ENCODE data around the gene PKM.
"Not testable (repeated sequence)": the region's sequence is repeated elsewhere in the genome, so short reads cannot be mapped to it uniquely, and the experiment has no call there.

Gene PKM

GRCh38 chr15:72231066-72231832, at the start of gene PKM:
Gene PKM, minus strand, starts transcription at chr15:72231190. Its CDS starts 12,093 bp downstream, at chr15:72219097.
- no peaks in the 10 kb centered on the region for H3K27me3 Mint-ChIP-seq

GRCh38 chr15:72280751-72281150, 49.8 kb upstream of the PKM start:
- DNase-seq (ENCODE audit: low spot score in 2 of 2) (no peak), ATAC-seq (replicated peaks; ENCODE audit: extremely low read depth, poor library complexity, severe bottlenecking) (no peak)
- H3K4me1 Mint-ChIP-seq = no peaks in the 10 kb centered on the region
- no peaks in the 10 kb centered on the region for H3K36me3 Mint-ChIP-seq (ENCODE audit: insufficient read depth)
- H3K27ac Mint-ChIP-seq (ENCODE audit: low read depth) = no peak overlapping the region
- no peaks in the 10 kb centered on the region for H3K9me3 Mint-ChIP-seq
- no peaks in the 10 kb centered on the region for H3K27me3 Mint-ChIP-seq
- H3K4me3 Mint-ChIP-seq = no peak overlapping the region

More at GRCh38 chr15:72231066-72231832, at the start of gene PKM:
- ATAC-seq (replicated peaks; ENCODE audit: extremely low read depth, poor library complexity, severe bottlenecking) = peak; percentile 17
- peak within 1 kb of the TSS; percentile 90 for H3K27ac Mint-ChIP-seq (ENCODE audit: low read depth)
- peak; percentile 77 to 81 for DNase-seq (ENCODE audit: low spot score in 2 of 2)
- H3K4me1 Mint-ChIP-seq = peaks cover 53% of the 10 kb centered on the region
- H3K9me3 Mint-ChIP-seq = no peaks in the 10 kb centered on the region
- H3K4me3 Mint-ChIP-seq = peak within 1 kb of the TSS; percentile 93
- H3K36me3 Mint-ChIP-seq (ENCODE audit: insufficient read depth) = peaks cover 33% of the 10 kb centered on the region

GRCh38 chr15:72278737-72279136, 47.7 kb upstream of the PKM start:
- H3K4me3 Mint-ChIP-seq = no peak overlapping the region
- no peak overlapping the region for H3K27ac Mint-ChIP-seq (ENCODE audit: low read depth)
- DNase-seq (ENCODE audit: low spot score in 2 of 2) = no peak
- H3K9me3 Mint-ChIP-seq = no peaks in the 10 kb centered on the region
- H3K27me3 Mint-ChIP-seq = no peaks in the 10 kb centered on the region
- H3K36me3 Mint-ChIP-seq (ENCODE audit: insufficient read depth) = no peaks in the 10 kb centered on the region
- H3K4me1 Mint-ChIP-seq = peaks cover 5% of the 10 kb centered on the region
- no peak for ATAC-seq (replicated peaks; ENCODE audit: extremely low read depth, poor library complexity, severe bottlenecking)

GRCh38 chr15:72276326-72276700, 45.3 kb upstream of the PKM start:
- Mint-ChIP-seq H3K27me3 (no peaks in the 10 kb centered on the region), H3K4me3 (no peak overlapping the region), H3K9me3 (no peaks in the 10 kb centered on the region), H3K4me1 (peaks cover 23% of the 10 kb centered on the region), H3K27ac (ENCODE audit: low read depth) (no peak overlapping the region), H3K36me3 (ENCODE audit: insufficient read depth) (peaks cover 8% of the 10 kb centered on the region)
- ATAC-seq (replicated peaks; ENCODE audit: extremely low read depth, poor library complexity, severe bottlenecking) = no peak
- DNase-seq (ENCODE audit: low spot score in 2 of 2) = no peak

- not testable (repeated sequence) for ATAC-seq (replicated peaks; ENCODE audit: extremely low read depth, poor library complexity, severe bottlenecking); H3K27ac Mint-ChIP-seq (ENCODE audit: low read depth)
Observed at GRCh38 chr15:72275635-72276325, 44.8 kb upstream of the PKM start.

GRCh38 chr15:72272997-72273352, 42.0 kb upstream of the PKM start:
- Mint-ChIP-seq H3K27me3 (no peaks in the 10 kb centered on the region), H3K27ac (ENCODE audit: low read depth) (peak overlapping the region; percentile 94), H3K9me3 (no peaks in the 10 kb centered on the region), H3K4me1 (peaks cover 34% of the 10 kb centered on the region), H3K36me3 (ENCODE audit: insufficient read depth) (peaks cover 11% of the 10 kb centered on the region), H3K4me3 (peak overlapping the region; percentile 83)
- peak; percentile 13 for ATAC-seq (replicated peaks; ENCODE audit: extremely low read depth, poor library complexity, severe bottlenecking)
- no peak for DNase-seq (ENCODE audit: low spot score in 2 of 2)

More at GRCh38 chr15:72275635-72276325, 44.8 kb upstream of the PKM start:
- H3K27me3 Mint-ChIP-seq; H3K36me3 Mint-ChIP-seq (ENCODE audit: insufficient read depth); H3K4me3 Mint-ChIP-seq; H3K9me3 Mint-ChIP-seq; DNase-seq (ENCODE audit: low spot score in 2 of 2): not testable (repeated sequence)
- H3K4me1 Mint-ChIP-seq = peaks cover 28% of the 10 kb centered on the region

- Mint-ChIP-seq H3K9me3 (no peaks in the 10 kb centered on the region), H3K4me1 (peaks cover 34% of the 10 kb centered on the region), H3K36me3 (ENCODE audit: insufficient read depth) (peaks cover 15% of the 10 kb centered on the region), H3K4me3 (peak within 1 kb of the TSS; percentile 83), H3K27me3 (no peaks in the 10 kb centered on the region), H3K27ac (ENCODE audit: low read depth) (peak within 1 kb of the TSS; percentile 94)
- DNase-seq (ENCODE audit: low spot score in 2 of 2) (peak; percentile 92 to 98), ATAC-seq (replicated peaks; ENCODE audit: extremely low read depth, poor library complexity, severe bottlenecking) (peak; percentile 95)
Observed at GRCh38 chr15:72272213-72272996, 41.4 kb upstream of the PKM start, which contains the start of gene PARP6. Gene PARP6, minus strand, starts transcription at chr15:72272554. Its CDS starts 5,077 bp downstream, at chr15:72267477.

GRCh38 chr15:72271895-72272212, 40.9 kb upstream of the PKM start:
- Mint-ChIP-seq H3K27ac (ENCODE audit: low read depth) (peak overlapping the region; percentile 77), H3K36me3 (ENCODE audit: insufficient read depth) (peaks cover 17% of the 10 kb centered on the region), H3K27me3 (no peaks in the 10 kb centered on the region), H3K9me3 (no peaks in the 10 kb centered on the region), H3K4me1 (peaks cover 34% of the 10 kb centered on the region), H3K4me3 (peak overlapping the region; percentile 83)
- DNase-seq (ENCODE audit: low spot score in 2 of 2) = no peak
- no peak for ATAC-seq (replicated peaks; ENCODE audit: extremely low read depth, poor library complexity, severe bottlenecking)

GRCh38 chr15:72271221-72271620, 40.2 kb upstream of the PKM start:
- no peak for DNase-seq (ENCODE audit: low spot score in 2 of 2)
- H3K4me3 Mint-ChIP-seq = peak overlapping the region; percentile 83
- H3K27me3 Mint-ChIP-seq = no peaks in the 10 kb centered on the region
- peaks cover 21% of the 10 kb centered on the region for H3K36me3 Mint-ChIP-seq (ENCODE audit: insufficient read depth)
- ATAC-seq (replicated peaks; ENCODE audit: extremely low read depth, poor library complexity, severe bottlenecking) = no peak
- H3K9me3 Mint-ChIP-seq = no peaks in the 10 kb centered on the region
- peak overlapping the region; percentile 77 for H3K27ac Mint-ChIP-seq (ENCODE audit: low read depth)
- H3K4me1 Mint-ChIP-seq = peaks cover 34% of the 10 kb centered on the region

GRCh38 chr15:72269739-72270138, 38.7 kb upstream of the PKM start:
- Mint-ChIP-seq H3K4me3 (no peak overlapping the region), H3K9me3 (no peaks in the 10 kb centered on the region)

GRCh38 chr15:72265031-72265430, 34.0 kb upstream of the PKM start:
- Mint-ChIP-seq H3K9me3 (no peaks in the 10 kb centered on the region), H3K4me3 (no peak overlapping the region), H3K36me3 (ENCODE audit: insufficient read depth) (peaks cover 67% of the 10 kb centered on the region), H3K4me1 (no peaks in the 10 kb centered on the region), H3K27ac (ENCODE audit: low read depth) (no peak overlapping the region), H3K27me3 (no peaks in the 10 kb centered on the region)
- DNase-seq (ENCODE audit: low spot score in 2 of 2) (no peak), ATAC-seq (replicated peaks; ENCODE audit: extremely low read depth, poor library complexity, severe bottlenecking) (no peak)

More at GRCh38 chr15:72269739-72270138, 38.7 kb upstream of the PKM start:
- peak overlapping the region; percentile 32 for H3K27ac Mint-ChIP-seq (ENCODE audit: low read depth)
- H3K36me3 Mint-ChIP-seq (ENCODE audit: insufficient read depth) = peaks cover 32% of the 10 kb centered on the region
- no peak for DNase-seq (ENCODE audit: low spot score in 2 of 2)
- H3K4me1 Mint-ChIP-seq = peaks cover 34% of the 10 kb centered on the region
- ATAC-seq (replicated peaks; ENCODE audit: extremely low read depth, poor library complexity, severe bottlenecking) = no peak
- no peaks in the 10 kb centered on the region for H3K27me3 Mint-ChIP-seq

GRCh38 chr15:72252663-72253299, 21.8 kb upstream of the PKM start:
- Mint-ChIP-seq H3K9me3 (no peaks in the 10 kb centered on the region), H3K4me3 (no peak overlapping the region), H3K4me1 (peaks cover 10% of the 10 kb centered on the region), H3K27me3 (no peaks in the 10 kb centered on the region), H3K36me3 (ENCODE audit: insufficient read depth) (peaks cover 69% of the 10 kb centered on the region), H3K27ac (ENCODE audit: low read depth) (no peak overlapping the region)
- no peak for ATAC-seq (replicated peaks; ENCODE audit: extremely low read depth, poor library complexity, severe bottlenecking)
- no peak for DNase-seq (ENCODE audit: low spot score in 2 of 2)

Measured in central memory CD8-positive, alpha-beta T cell (primary cell).